Left renal cortex interstitium (tissue), 4 donors: ENCODE measurements around the gene CANX. TPM values are rescaled to one million over a fixed set of nuclear protein-coding genes. Genes with fewer than 3 reads are reported as not detected.

Source experiments
- DNase-seq, 4 donors: peaks; one replicate each; pipeline ENCODE4 v3.0.0-alpha.2; 2013; ENCODE audit warnings: low read depth in 4 of 4, low spot score in 2 of 4, missing footprints in 1 of 4
- polyA plus RNA-seq, 4 donors: library from polyadenylated mRNA; unstranded; fragments of 120-200 nt; gene quantifications; one replicate each; pipeline ENCODE4 v1.2.1, GENCODE V29; 2013; ENCODE audit not compliant: insufficient read length in 4 of 4

CANX gene
- polyA plus RNA-seq, 4 donors, result 468 to 603 (median 522) TPM

DNA sequence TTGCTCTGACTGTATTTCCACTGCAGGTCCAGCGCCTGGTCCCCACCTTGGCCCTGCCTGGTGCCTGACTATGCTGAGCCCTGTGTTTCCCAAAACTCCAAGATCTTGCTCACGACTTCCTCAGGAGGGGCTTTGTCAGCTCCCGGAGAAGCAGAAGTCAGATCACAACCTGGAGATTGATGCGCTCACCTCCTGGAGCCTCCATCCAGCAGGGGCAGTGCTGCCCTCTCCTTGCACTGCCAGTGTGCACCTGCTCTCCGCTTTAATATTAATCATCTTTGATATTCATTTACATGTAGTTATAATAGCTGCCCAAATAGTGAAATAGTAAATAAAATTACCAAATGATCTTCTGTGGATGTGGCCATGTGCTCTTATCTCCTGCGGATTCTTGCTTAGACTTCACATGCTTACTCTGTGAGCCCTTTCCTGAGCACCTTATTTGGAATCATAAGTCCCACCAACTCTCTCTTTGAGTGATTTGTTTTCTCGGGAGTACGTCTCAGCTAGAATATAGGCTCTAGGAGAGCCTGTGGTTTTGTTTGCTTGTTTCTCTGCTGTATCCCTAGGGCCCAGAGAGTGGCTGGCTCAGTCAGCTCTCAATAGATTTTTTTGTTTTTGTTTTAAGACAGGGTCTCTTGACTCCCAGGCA is 51.2 kb downstream of the CANX start:
- DNase-seq, result no peak

DNA sequence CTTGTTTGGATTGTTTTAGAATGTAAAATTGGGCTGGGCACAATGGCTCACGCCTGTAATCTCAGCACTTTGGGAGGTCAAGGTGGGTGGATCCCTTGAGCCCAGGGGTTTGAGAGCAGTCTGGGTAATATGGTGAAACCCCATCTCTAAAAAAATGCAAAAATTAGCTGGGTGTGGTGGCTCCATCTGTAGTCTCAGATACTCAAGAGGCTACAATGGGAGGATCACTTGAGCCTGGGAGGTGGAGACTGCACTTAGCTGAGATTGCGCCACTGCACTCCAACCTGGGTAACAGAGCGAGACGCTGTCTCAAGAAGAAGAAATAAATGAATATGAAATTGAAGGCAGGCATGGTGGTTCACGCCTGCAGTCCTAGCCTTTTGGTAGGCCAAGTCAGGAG is 55.2 kb downstream of the CANX start:
- no peak for DNase-seq

DNA sequence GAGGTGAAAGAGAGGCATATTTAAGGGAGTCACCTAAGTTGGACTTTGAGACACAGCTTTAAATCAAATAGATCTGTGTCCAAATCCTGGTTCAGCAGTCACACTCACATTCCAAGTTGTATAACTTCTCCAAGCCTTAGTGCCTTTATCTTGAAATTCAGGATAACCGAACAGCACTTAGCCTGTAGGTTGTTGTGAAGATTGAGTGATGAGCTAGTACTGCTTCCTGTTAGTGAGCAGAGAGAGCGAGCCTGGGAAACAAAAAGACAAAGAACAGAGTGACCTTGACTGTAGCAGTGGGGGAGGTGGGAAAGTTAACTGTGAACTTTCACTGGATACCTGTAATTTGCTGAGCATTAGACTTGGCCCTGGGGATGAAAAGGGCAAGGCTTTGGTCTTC is 56.3 kb downstream of the CANX start:
- peak in 1 of 4 donors; percentile 25 for DNase-seq

DNA sequence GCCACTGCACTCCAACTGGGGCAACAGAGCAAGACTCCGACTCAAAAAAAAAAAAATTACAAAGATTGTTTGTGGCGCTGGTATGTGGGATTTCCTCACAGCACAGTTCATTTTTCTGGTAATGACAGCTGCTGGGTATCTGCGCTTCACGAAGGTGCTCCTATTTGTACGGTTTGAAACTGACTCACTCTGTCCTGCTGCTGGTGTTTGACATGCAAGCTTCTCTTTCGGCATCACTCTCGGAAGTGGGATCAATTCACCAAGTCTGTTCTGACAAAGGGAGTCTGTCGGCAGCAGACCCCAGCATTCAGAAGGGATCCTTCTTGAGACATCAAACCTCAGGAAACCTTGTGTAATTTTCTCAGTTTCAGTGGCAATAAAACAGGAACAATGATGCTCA is 60.2 kb downstream of the CANX start:
- DNase-seq, result no peak

DNA sequence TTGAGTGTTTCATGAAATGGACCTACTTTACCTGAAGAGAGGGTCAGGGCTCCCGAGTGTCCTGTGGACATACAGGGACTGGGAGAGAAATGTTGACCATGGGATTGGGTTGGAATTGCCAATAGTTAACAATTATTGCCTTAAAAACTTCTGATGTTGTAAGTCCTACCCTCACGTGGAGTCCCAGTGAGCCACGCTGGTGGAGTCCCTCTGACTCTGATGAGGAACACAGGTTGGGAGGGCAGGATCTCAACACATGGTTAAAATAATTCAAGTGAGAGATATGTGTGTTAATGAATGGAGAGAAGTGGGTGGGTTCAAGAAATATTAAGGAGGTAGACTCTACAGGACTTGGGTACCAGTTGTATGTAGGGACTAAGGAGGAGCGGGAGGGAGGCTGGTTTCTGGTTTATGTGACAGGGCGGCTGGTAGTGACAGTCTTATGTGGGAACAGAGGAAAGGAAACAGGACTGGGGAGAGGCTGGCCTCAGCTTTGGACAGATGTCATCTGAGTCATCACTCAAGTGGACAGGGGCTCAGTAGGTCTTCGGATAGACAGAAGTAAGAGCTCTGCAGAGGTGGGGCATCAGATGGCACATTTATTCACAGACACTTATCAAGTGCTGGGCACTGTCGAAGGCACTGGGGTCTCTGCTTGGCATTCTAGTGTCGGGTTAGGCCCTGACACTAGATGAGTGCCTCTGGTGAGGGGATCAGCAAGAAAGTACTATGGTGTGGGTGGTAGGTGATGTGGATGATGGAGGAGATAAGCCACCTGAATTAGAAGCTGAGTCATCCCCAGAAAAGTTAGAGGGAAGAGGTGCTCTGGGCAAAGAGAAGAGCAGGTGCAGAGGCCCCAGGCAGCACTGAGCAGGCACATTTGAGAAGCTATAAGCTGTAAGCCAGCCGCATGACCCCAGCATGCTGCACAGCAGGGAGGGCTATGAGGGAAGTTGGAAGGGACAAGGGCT is 61.1 kb downstream of the CANX start:
- DNase-seq, result no peak

DNA sequence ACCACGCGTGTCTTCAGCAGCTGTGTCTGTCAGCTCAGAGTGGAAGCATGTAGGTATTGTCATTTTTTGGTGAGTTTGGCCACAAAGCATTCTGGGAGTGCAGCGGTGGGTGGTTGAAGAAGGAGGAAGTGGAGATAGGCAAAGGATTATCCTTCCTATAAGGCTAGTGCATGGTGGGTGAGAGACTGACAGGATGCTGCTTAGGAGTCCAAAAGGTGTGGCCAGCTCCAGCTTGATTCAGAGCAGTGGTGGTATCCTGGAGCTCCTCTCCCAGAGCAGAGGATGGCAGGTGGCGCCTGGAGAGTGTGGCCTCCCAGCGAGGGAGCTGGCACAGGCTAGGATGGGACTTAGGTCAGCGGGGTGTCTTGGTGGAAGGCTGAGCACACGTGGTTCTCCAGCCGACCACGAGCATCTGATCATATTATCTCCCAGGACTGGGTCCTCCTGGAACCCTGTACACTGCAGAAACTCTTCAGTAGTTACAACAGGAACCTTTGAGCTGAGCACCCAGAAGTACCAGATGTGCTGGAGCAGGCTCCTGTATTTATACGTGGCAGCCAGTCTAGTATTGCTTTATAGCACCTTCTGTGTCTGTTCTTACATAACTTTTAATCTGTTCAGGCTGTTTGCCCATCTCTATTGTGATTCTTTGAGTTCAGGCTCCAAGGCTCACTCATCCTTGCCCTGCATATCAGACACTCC is 63.5 kb downstream of the CANX start:
- no peak for DNase-seq

DNA sequence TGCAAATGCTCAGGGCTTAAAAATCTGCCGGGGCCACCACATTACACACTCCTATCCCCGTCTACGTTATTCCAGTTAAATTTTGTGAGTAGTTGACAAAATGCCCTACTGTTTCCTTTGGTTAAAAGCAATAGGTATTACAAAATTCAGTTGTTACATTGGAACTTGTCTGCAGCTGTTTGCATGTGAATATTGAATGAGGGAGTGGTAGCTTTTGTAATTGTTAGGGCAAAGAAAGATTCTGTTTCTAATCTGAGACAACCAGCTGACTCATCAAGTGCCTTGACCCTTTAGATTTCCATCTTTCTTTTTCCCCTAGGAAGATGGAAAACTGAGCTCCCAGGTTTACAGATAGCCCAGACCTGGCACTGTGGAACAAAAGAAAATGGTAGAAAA is 64.0 kb downstream of the CANX start:
- DNase-seq, result no peak

DNA sequence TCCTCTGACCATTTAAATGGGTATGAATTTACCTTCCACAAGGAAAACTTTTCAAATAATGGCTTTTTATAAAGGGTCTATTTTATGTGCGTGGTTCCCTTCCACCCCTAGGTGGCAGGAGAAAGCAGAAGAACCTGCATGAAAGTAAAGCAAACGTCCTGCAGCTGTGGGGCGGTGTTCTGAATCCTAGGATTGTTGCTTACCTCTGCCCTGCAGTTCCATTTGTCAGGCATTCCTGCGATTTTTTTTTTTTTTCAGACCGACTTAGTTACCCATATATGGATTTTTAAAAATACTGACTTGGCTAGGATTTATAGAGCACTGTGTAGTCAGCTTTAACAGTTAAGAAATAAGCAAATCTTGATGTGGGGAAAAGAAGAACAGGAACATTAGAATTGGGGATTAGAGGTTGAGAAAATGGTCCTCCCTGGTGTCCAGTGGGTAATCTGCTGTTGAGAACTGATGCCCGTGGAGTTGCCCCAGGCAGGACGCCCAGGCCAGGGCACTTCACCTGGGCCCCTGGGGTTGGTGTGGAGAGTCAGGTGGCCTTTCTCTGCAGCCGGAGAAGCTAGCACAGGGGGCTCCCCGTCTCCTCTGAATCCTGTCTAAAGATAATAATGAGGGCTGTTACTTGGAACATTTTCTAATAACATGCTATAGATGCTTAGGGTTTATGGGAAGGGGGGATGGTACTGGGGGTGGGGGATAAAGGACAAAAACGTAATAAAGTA is 64.6 kb downstream of the CANX start:
- DNase-seq, result peak in 3 of 4 donors; percentile 22 to 72 (median 63)

DNA sequence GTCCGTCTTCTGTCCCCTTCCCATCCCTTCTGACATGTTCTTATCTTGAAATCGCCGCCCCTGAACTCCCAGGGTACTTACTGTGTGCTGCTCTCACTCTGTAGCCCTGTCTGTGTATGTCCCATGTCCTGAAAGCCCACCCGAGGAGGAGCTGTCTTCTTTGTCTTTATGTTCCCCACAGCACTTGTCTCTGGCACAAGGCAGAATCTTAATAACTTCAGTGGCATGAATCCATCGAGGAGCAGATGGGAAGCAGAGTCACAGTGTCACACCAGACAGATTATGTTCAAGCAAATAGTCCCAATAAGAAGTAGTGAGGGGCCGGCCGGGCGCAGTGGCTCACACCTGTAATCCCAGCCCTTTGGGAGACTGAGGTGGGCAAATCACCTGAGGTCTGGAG is 65.3 kb downstream of the CANX start:
- no peak for DNase-seq

DNA sequence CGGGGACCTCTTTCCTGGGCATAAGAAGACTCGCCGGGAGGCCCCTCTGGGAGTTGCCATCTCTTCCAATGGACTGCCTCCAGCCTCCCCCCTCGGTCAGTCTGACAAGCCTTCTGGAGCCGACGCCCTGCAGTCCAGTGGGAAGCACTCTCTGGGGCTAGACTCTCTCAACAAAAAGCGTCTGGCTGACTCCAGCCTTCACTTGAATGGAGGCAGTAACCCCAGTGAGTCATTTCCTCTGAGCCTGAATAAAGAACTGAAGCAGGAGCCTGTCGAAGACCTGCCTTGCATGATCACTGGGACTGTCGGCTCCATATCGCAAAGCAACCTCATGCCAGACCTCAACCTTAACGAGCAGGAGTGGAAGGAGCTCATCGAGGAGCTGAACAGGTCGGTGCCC is 66.6 kb downstream of the CANX start:
- DNase-seq, result no peak

DNA sequence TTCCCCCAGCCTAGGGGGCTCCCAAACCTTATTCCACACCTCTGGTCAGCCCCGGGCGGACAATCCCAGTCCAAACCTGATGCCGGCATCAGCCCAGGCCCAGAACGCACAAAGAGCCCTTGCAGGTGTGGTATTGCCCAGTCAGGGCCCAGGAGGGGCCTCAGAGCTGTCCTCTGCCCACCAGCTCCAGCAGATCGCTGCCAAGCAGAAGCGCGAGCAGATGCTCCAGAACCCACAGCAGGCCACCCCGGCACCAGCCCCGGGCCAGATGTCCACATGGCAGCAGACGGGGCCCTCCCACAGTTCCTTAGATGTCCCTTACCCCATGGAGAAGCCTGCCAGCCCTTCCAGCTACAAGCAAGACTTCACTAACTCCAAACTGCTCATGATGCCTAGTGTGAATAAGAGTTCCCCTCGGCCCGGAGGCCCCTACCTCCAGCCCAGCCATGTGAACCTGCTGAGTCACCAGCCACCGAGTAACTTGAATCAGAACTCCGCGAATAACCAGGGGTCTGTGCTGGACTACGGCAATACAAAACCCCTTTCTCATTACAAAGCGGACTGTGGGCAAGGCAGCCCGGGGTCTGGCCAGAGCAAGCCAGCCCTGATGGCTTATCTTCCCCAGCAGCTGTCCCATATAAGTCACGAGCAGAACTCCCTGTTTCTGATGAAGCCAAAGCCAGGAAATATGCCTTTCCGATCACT is 67.4 kb downstream of the CANX start:
- no peak for DNase-seq

DNA sequence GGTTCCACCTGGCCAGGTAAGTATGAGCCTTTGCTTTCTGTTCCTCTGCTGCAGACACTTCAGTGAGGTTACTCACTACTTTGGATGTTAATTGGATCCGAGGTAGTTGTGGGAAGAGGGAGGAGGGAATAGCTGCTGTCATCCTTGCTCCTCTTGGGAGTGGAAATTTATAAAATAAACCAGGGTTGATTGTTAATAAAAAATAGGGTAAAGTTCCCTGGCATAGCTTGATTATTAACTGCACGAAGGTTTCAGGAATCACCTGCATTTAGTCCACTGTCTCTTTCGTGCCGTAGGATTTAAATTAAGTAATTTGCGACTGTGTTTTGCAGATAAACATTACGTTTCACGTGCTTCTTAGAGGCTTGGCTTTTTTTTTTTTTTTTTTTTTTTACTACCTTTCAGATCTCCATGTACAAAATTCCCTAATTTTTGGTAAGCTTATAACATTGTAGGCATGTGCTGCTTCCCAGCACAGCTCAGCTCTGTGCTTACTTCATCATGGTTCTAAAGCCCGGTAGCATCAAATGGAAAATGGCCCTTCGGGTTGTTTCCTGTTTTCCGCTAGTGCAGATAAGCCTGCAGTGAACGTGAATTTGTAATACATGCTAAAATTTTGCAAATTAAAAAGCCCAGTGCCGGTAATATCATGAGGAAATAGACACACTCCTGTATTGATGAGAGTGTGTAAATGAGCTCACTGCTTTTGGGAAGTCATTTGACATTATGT is 68.1 kb downstream of the CANX start:
- no peak for DNase-seq

DNA sequence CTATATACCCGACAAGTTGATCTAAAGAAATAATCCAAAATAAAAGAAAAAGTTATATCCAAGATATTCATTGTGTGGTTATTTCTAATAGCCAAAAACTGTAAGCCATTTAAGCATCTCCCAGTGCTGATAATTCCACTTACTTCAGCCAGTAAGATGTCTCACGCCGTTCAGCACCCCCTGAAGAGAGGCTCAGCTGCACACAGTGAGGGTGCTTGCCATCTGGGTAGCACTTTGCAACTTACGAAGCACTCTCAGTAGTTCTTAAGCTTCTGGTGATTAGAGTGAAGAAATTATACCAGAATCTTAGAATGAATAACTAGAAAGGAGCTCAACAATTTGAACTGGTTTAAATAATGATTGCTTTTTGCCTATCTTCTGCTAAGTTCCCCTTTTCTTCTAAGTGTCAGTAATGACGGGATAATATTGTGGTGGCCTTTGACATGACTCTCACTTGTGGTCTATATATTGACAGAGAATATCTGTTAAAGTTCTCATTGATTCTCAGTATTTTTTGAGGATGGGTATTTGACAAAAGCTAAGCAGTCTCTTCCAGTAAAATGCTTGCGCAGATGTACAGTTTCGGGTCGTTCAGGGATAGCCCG is 68.8 kb downstream of the CANX start:
- DNase-seq, result no peak

DNA sequence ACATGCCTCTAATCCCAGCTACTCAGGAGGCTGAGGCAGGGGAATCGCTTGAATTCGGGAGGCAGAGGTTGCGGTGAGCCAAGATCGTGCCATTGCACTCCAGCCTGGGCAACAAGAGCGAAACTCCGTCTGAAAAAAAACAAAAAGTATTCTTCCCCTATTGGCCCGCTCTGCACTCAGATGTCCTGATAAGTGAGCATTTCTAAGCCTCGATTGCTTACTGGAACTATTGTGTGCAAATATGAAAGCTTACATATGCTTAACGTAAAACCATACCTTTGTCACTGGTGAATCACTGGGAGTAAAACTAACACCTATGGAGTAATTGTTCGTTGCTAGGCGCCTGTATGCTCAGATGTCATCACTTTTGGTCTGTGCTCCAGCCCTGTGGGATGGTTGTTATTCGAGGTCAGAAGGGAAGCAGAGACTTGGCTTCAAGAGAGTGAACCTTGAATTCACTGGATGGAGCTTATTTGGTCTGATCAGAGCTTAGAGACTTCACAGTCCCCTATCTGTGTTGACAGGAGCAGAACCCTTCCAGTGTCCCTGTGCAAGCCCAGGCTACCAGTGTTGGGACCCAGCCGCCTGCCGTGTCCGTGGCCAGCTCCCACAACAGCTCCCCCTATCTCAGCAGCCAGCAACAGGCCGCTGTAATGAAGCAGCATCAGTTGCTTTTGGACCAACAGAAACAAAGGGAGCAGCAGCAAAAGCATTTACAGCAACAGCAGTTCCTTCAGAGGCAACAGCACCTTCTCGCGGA is 69.7 kb downstream of the CANX start:
- no peak for DNase-seq

DNA sequence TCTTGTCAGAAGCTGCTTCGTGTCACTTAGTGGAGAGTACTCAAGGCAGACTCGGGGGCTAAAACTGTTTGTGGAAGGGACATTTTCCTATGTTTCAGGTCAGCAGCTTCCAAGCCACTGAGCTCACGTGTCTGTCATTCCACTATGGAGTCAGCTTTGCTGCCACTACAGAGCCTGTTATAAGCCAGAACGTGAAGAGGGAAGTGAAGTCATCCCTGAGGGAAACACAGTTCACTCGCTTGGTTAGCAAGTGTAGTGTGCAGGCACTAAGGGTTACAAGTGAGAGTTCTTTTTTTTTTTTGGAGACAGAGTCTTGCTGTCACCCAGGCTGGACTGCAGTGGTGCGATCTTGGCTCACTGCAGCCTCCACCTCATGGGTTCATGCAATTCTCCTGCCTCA is 70.5 kb downstream of the CANX start:
- DNase-seq, result no peak

DNA sequence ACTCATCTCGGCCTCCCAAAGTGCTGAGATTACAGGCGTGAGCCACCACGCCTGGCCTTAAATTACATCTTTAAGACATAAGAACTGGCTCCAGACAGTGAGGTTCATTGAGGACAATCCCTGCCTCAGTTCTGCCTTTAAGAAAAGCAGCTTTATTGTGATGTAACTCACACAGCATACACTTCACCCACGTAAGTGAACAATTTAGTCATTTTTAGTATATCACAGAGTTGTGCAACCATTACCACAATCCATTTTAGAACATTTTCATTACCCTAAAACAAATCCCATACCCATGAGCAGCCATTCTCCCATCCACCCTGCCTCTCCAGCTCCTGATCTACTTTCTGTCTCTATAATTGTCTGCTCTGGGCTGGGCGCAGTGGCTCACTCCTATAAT is 71.0 kb downstream of the CANX start:
- no peak for DNase-seq

DNA sequence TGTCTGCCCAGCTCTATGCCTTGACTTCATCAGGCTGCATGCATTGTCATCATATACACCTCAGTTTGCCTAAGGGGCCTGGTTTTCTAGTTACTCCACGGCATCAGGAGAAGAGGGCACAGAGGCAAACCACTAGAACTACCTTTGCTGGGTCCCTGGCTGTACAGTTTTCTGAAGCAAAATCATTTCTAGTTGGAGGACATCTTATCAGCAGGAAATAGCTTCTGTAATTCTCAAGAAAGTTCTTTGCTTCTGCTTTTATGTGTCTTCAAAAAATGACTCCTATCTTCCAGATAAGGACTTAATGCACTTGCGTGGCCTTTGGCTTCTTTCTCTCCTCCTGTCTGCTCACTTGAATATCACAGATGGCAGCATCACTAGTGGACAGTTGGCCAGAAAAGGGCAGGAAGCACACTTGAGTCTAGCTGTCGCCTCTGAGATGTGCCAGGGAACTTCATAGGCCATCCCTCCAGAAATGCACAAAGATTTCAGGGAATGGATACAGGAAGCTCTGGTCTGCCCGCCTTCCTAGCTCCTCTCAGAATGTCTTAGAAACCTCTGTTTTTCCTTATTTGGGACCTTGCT is 72.6 kb downstream of the CANX start:
- DNase-seq, result no peak

DNA sequence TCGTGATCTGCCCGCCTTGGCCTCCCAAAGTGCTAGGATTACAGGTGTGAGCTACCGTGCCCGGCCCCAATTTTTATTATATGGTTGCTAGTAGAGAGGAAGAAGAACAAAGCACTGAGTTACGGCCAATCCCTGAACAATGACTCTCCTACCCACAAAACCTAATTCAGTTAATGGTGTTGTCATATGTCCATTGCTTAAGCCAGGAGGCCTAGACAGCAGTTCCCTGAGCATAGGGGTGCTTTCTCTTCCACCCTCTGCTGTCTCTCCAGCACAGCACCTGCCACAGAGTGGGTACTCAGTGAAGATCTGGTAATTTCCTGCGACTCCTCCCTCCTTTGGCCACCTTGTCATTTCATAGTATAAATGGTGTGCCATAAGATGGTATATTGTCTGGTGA is 73.6 kb downstream of the CANX start:
- no peak for DNase-seq
